Tibial nerve (tissue), 4 donors: ENCODE measurements around the gene CAMTA1. TPM values are rescaled to one million over a fixed set of nuclear protein-coding genes. Genes with fewer than 3 reads are reported as not detected.
A peak's percentile ranks its signal among the peaks of the same experiment; 100 is the strongest.

Experiments used
- DNase-seq, 2 donors: peaks; one replicate each; pipeline ENCODE4 v3.0.0-alpha.2; 2019; ENCODE audit warnings: low spot score in 2 of 2
- H3K27ac ChIP-seq, 4 donors: fragments of 200-600 bp; sonication (generic) in 3 of 4; one replicate each; pipeline ENCODE4 v1.5.1; 2017 to 2019; ENCODE audit warnings: mild to moderate bottlenecking in 1 of 4
- H3K27me3 ChIP-seq, 2 donors: fragments of 200-600 bp; sonication (generic) in 1 of 2; one replicate each; pipeline versions ENCODE4 v1.5.1 to v1.6.0; 2017 to 2019
- H3K36me3 ChIP-seq, 3 donors: fragments of 200-600 bp; sonication (generic); one replicate each; pipeline ENCODE4 v1.5.1; 2018 to 2019
- H3K4me1 ChIP-seq, 4 donors: fragments of 200-600 bp; sonication (generic) in 3 of 4; one replicate each; pipeline ENCODE4 v1.5.1; 2017 to 2019
- H3K4me3 ChIP-seq, 4 donors: fragments of 200-600 bp; sonication (generic) in 3 of 4; one replicate each; pipeline ENCODE4 v1.5.1; 2017 to 2019; ENCODE audit warnings: mild to moderate bottlenecking in 1 of 4, moderate library complexity in 1 of 4
- H3K9me3 ChIP-seq, 4 donors: fragments of 200-600 bp; sonication (generic) in 3 of 4; one replicate each; pipeline ENCODE4 v1.5.1; 2017 to 2019
- EP300 ChIP-seq, 2 donors: sonication (generic); formaldehyde crosslinking; IDR thresholded peaks; one replicate each; pipeline ENCODE4 v1.6.1; 2017; ENCODE audit warnings: antibody characterized with exemption in 2 of 2, mild to moderate bottlenecking in 1 of 2
- POLR2A ChIP-seq, 2 donors: fragments of 450-650 bp; IDR thresholded peaks; one replicate each; pipeline ENCODE4 v1.6.1; 2017; ENCODE audit warnings: antibody characterized with exemption in 2 of 2, mild to moderate bottlenecking in 2 of 2, moderate library complexity in 2 of 2
- WGBS, 2 donors: methylation state at CpG; one replicate each; pipeline ENCODE4 v1.1.5; 2018; 5-methylcytosine and 5-hydroxymethylcytosine counted together
- total RNA-seq, 4 donors: library from RNA; depleted of rRNA; stranded (reverse); fragments of >200 nt; gene quantifications; one replicate each; pipeline ENCODE4 v1.1.0, GENCODE V29; 2016
- TF ChIP-seq, protein P1 (sequence below), 5 experiments: fragments of 200-600 bp in 3 of 5; fragments of 450-650 bp in 2 of 5; sonication (generic) in 3 of 5; IDR thresholded peaks; one replicate each; pipeline ENCODE4 v1.5.1; 2016 to 2019; ENCODE audit warnings: antibody characterized with exemption in 5 of 5, mild to moderate bottlenecking in 3 of 5, moderate library complexity in 2 of 5

The CAMTA1 gene
- total RNA-seq, 4 donors from 2014 or later: 41.8 to 104 (median 87.2) TPM

DNA sequence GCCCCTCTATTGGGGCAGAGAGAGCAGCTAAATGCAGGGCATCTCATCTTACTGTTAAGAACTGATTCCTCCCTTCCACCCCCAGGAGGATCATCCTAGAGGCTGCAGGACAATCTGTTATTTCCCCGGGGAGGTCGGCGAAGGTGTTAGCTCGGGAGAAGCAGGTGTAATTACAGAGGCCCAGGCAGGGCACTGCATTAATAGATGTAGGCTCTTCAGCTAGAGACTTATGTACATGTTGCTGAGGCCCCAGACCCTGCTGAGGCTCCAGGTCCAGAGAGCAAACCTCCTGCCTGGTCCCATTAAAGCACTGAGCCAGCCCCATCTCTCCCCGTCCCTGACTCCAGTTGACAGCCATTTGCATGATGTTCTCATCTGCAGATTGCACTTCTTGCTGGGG lies 665.6 kb downstream of the CAMTA1 start:
- no peaks in the 10 kb centered on the region for H3K36me3 ChIP-seq
- WGBS, 2 donors: 79 to 90% methylated on average over 4 to 5 of the region's 5 CpGs
- no peaks in the 10 kb centered on the region for H3K27me3 ChIP-seq
- H3K9me3 ChIP-seq: no peaks in the 10 kb centered on the region
- no peak overlapping the region for H3K27ac ChIP-seq
- TF ChIP-seq EP300 (IDR thresholded peaks at IDR 0.05) (no peak), POLR2A (IDR thresholded peaks at IDR 0.05) (no peak)
- TF ChIP-seq, protein P1, sequence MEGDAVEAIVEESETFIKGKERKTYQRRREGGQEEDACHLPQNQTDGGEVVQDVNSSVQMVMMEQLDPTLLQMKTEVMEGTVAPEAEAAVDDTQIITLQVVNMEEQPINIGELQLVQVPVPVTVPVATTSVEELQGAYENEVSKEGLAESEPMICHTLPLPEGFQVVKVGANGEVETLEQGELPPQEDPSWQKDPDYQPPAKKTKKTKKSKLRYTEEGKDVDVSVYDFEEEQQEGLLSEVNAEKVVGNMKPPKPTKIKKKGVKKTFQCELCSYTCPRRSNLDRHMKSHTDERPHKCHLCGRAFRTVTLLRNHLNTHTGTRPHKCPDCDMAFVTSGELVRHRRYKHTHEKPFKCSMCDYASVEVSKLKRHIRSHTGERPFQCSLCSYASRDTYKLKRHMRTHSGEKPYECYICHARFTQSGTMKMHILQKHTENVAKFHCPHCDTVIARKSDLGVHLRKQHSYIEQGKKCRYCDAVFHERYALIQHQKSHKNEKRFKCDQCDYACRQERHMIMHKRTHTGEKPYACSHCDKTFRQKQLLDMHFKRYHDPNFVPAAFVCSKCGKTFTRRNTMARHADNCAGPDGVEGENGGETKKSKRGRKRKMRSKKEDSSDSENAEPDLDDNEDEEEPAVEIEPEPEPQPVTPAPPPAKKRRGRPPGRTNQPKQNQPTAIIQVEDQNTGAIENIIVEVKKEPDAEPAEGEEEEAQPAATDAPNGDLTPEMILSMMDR (IDR thresholded peaks at IDR 0.05): no peak
- peaks cover 0 to 21% (median 4%) of the 10 kb centered on the region in 4 donors for H3K4me1 ChIP-seq
- no peak overlapping the region for H3K4me3 ChIP-seq
- DNase-seq: no peak

DNA sequence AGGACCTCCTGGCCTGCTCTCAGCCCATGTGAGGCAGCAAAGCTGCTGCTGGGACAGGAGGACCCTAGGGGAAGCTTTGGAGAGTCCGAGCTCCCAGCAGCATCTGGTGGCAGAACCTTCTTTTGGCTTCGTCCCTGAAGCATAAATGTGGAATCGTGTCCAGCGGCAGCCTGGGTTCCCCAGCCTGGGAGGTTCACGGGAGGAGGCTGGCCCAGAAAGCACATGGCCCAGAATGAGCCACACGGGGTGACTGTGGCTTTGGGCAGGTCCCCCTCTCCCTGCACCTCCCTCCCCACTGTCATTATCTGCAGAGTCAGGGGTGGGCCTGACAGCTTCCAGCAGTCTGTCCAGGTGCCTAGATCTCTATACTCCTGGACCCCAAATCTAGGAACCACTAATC lies 667.8 kb downstream of the CAMTA1 start:
- no peak overlapping the region for H3K27ac ChIP-seq
- H3K4me3 ChIP-seq: no peak overlapping the region
- DNase-seq: no peak
- peaks cover 0 to 31% (median 4%) of the 10 kb centered on the region in 4 donors for H3K4me1 ChIP-seq
- 69 to 76% methylated on average over 6 of the region's 6 CpGs for WGBS, 2 donors
- H3K9me3 ChIP-seq: no peaks in the 10 kb centered on the region
- no peaks in the 10 kb centered on the region for H3K27me3 ChIP-seq
- H3K36me3 ChIP-seq: no peaks in the 10 kb centered on the region
- TF ChIP-seq EP300 (IDR thresholded peaks at IDR 0.05): no peak
- no peak for TF ChIP-seq POLR2A (IDR thresholded peaks at IDR 0.05)
- TF ChIP-seq, protein P1 (IDR thresholded peaks at IDR 0.05): no peak

DNA sequence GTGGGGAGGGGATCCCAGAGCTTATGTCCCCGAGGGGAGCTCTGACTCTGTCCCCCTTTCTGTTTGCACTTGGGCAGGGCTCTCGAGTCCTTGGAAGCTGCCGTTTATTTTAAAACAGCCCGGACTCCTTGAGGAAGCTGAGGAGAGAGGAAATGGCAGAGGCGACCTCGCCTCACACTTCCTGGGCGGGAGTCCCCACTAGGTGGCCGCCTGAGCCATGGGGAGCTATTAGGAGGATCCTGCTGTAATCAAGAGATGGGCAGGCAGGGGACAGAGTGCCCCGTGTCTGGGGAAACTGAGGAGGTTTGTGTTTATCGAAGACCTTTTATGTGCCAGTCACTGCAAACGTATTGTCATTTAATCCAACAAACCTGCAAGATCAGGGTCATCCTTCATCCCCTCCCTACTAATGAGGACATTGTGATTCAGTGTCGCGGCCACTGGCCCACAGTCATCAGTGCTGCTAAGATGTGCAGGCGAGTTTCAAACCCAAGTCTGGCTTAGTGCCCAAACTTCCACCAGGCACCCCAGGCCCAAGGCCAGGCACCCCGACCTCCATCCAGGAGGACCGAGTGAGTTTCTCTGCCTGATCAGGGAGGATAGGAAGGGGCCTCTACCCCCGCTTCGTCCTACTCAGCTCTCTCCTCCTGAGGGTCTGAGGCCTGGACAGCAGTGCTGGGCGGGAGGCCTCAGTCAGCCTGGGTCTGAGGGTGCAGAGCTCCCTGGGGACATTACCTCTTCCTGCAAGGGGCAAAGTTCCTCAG lies 669.0 kb downstream of the CAMTA1 start:
- Histone ChIP-seq H3K27ac (peak overlapping the region in 1 of 4 donors; percentile 43), H3K27me3 (no peaks in the 10 kb centered on the region), H3K36me3 (no peaks in the 10 kb centered on the region), H3K4me1 (peaks cover 0 to 33% (median 4%) of the 10 kb centered on the region in 4 donors), H3K9me3 (no peaks in the 10 kb centered on the region), H3K4me3 (no peak overlapping the region)
- peak in 1 of 2 donors; percentile 16 for DNase-seq
- WGBS, 2 donors: 49 to 63% methylated on average over 13 to 14 of the region's 19 CpGs
- TF ChIP-seq, protein P1 (IDR thresholded peaks at IDR 0.05): peak; percentile 24 to 60 (median 37)
- no peak for TF ChIP-seq POLR2A (IDR thresholded peaks at IDR 0.05)

DNA sequence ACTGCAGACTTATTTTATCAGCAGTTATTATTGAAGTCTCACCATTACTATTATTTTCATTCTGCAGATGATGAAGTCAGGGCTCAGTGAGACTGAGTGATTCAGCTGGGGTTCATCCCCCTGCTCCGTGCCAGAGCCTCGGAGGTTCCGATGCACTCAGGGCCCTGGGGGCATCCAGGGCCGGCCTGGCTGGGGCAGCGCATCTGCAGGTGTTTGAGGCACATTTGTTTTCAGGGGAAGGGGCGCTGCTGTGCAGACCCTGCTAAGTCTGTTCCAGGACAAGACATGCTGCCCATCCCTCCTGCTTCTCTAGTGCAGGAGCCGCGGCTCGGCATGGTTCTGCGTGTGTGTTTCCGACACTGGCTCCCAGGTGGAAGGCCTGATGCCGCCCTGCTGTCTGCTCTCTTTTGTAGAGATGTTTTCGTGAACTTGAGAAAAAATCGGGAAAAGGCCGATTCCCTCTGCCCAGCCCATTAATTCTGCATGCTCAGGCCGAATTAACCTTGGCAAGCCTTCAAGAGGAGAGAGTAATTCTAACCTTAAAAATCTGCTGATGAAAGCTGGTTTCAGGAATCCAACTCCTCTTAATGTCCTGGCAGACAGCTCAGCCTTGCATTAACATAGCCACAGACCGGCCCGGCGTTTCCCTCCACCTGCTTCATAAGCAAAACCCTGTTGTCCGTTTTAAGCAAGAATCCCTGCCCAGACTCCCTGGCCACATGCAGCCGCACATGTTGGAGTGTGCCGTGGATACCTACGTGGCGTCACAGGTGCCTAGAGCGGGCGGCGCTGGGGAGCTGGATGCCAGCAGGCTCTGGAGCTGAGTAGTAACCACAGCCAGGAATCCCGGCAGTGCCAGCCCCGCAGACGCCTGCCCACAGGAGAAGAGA lies 669.9 kb downstream of the CAMTA1 start:
- peaks cover 0 to 33% (median 4%) of the 10 kb centered on the region in 4 donors for H3K4me1 ChIP-seq
- H3K27me3 ChIP-seq: no peaks in the 10 kb centered on the region
- H3K27ac ChIP-seq: peak overlapping the region in 1 of 4 donors; percentile 43
- no peaks in the 10 kb centered on the region for H3K36me3 ChIP-seq
- no peak for DNase-seq
- no peak overlapping the region for H3K4me3 ChIP-seq
- TF ChIP-seq EP300 (IDR thresholded peaks at IDR 0.05) (no peak), POLR2A (IDR thresholded peaks at IDR 0.05) (no peak)
- TF ChIP-seq, protein P1 (IDR thresholded peaks at IDR 0.05): no peak
- H3K9me3 ChIP-seq: no peaks in the 10 kb centered on the region
- 54 to 66% methylated on average over 28 to 30 of the region's 30 CpGs for WGBS, 2 donors
